Heart left ventricle (tissue), 13 donors: ENCODE data around the gene UST.
A peak's percentile ranks its signal among the peaks of the same experiment; 100 is the strongest.

ENCODE experiments used
- CTCF ChIP-seq, 12 donors: fragments of 200-600 bp; sonication (generic) in 4 of 12; IDR thresholded peaks; one replicate each; pipeline versions ENCODE4 v1.5.0 to v1.8.0; 2018 to 2022; ENCODE audit warnings: antibody characterized with exemption in 12 of 12, mild to moderate bottlenecking in 5 of 12
- POLR2A ChIP-seq, 2 donors: fragments of 450-650 bp; IDR thresholded peaks; one replicate each; pipeline ENCODE4 v1.6.1; 2017; ENCODE audit warnings: antibody characterized with exemption in 2 of 2, mild to moderate bottlenecking in 2 of 2, moderate library complexity in 2 of 2
- donor health status: ischemic (EF 13 %, LVEDD 7.1; RV severe dilation, severe dysfunction).
- donor health status: DM: no; HTN: yes; CAD: no.
- donor health status: DM: no; HTN: no; CAD: no.
- donor health status: ischemic (EF 25% LVEDD 6.9; RV normal size, moderate dysfunction).
- donor health status: ischemic (EF 25% LVEDD 5.7; RV mildly dilated, moderate dysfunction).
- donor health status: ischemic (EF 35%, LVEDD 5.7; RV mildly dilated, moderate dysfunction).
- donor health status: nonischemic (EF 11% LVEDD 7.7; RV severe dilation, severe dysfunction).
- donor health status: DM: yes; HTN: yes; CAD: no.
- donor health status: PGD.
- donor health status: ischemic (EF 29% LVEDD 5.4; RV normal size, mild dysfunction).
- donor health status: nonischemic (EF 23%, LVEDD 6.1; RV moderate dilation, normal function).

GRCh38 chr6:148947621-148948444, 201.0 kb downstream of the UST start:
- peak; percentile 72 to 93 (median 89) for TF ChIP-seq CTCF (IDR thresholded peaks at IDR 0.05)
- TF ChIP-seq POLR2A (IDR thresholded peaks at IDR 0.05) = no peak
